Activated naive CD4-positive, alpha-beta T cell treated with anti-CD3 and anti-CD28 coated beads, Interleukin-2, amount 50 U/mL, for 24 hours (primary cell): ENCODE results near the gene LINC00632.
"Not testable (repeated sequence)": the region's sequence is repeated elsewhere in the genome, so short reads cannot be mapped to it uniquely, and the experiment has no call there.

ENCODE experiments used
- H3K27ac Mint-ChIP-seq: one replicate; pipeline ENCODE4 v1.8.0; 2021; ENCODE audit warnings: mild to moderate bottlenecking, mixed read lengths
- H3K27me3 Mint-ChIP-seq: one replicate; pipeline ENCODE4 v1.8.0; 2021; ENCODE audit warnings: mixed read lengths
- H3K36me3 Mint-ChIP-seq: one replicate; pipeline ENCODE4 v1.8.0; 2021; ENCODE audit warnings: mixed read lengths
- H3K4me1 Mint-ChIP-seq: one replicate; pipeline ENCODE4 v1.8.0; 2021; ENCODE audit warnings: mixed read lengths
- H3K4me3 Mint-ChIP-seq: one replicate; pipeline ENCODE4 v1.8.0; 2021; ENCODE audit warnings: mild to moderate bottlenecking, mixed read lengths
- H3K9me3 Mint-ChIP-seq: one replicate; pipeline ENCODE4 v1.8.0; 2021; ENCODE audit warnings: mixed read lengths

LINC00632 gene

GRCh38 chrX:140709421-140709846 is at the start of gene LINC00632:
Gene LINC00632, plus strand, starts transcription at chrX:140709759.
- H3K4me1 Mint-ChIP-seq, result no peaks in the 10 kb centered on the region
- no peak within 1 kb of the TSS for H3K4me3 Mint-ChIP-seq
- no peak within 1 kb of the TSS for H3K27ac Mint-ChIP-seq
- no peaks in the 10 kb centered on the region for H3K9me3 Mint-ChIP-seq
- no peaks in the 10 kb centered on the region for H3K36me3 Mint-ChIP-seq
- H3K27me3 Mint-ChIP-seq, result peaks cover 4% of the 10 kb centered on the region

- H3K27ac Mint-ChIP-seq, result no peak overlapping the region
- H3K4me3 Mint-ChIP-seq, result no peak overlapping the region
- H3K4me1 Mint-ChIP-seq, result no peaks in the 10 kb centered on the region
- H3K27me3 Mint-ChIP-seq, result no peaks in the 10 kb centered on the region
- H3K36me3 Mint-ChIP-seq, result no peaks in the 10 kb centered on the region
- H3K9me3 Mint-ChIP-seq, result no peaks in the 10 kb centered on the region
These were observed 47.9 kb upstream of the LINC00632 start for GRCh38 chrX:140661643-140662042.

GRCh38 chrX:140664939-140665338 is 44.6 kb upstream of the LINC00632 start:
- H3K4me1 Mint-ChIP-seq, result no peaks in the 10 kb centered on the region
- no peak overlapping the region for H3K27ac Mint-ChIP-seq
- no peaks in the 10 kb centered on the region for H3K9me3 Mint-ChIP-seq
- no peak overlapping the region for H3K4me3 Mint-ChIP-seq
- H3K27me3 Mint-ChIP-seq, result no peaks in the 10 kb centered on the region
- no peaks in the 10 kb centered on the region for H3K36me3 Mint-ChIP-seq

GRCh38 chrX:140672840-140673731 is 36.5 kb upstream of the LINC00632 start:
- H3K27me3 Mint-ChIP-seq, result peaks cover 2% of the 10 kb centered on the region

GRCh38 chrX:140687706-140688105 is 21.9 kb upstream of the LINC00632 start:
- no peak overlapping the region for H3K27ac Mint-ChIP-seq
- no peaks in the 10 kb centered on the region for H3K36me3 Mint-ChIP-seq
- H3K27me3 Mint-ChIP-seq, result no peaks in the 10 kb centered on the region
- H3K9me3 Mint-ChIP-seq, result no peaks in the 10 kb centered on the region
- no peak overlapping the region for H3K4me3 Mint-ChIP-seq
- no peaks in the 10 kb centered on the region for H3K4me1 Mint-ChIP-seq

More at GRCh38 chrX:140672840-140673731, 36.5 kb upstream of the LINC00632 start:
- Mint-ChIP-seq H3K9me3 (no peaks in the 10 kb centered on the region), H3K36me3 (no peaks in the 10 kb centered on the region), H3K27ac (no peak overlapping the region), H3K4me3 (no peak overlapping the region), H3K4me1 (no peaks in the 10 kb centered on the region)

DNA sequence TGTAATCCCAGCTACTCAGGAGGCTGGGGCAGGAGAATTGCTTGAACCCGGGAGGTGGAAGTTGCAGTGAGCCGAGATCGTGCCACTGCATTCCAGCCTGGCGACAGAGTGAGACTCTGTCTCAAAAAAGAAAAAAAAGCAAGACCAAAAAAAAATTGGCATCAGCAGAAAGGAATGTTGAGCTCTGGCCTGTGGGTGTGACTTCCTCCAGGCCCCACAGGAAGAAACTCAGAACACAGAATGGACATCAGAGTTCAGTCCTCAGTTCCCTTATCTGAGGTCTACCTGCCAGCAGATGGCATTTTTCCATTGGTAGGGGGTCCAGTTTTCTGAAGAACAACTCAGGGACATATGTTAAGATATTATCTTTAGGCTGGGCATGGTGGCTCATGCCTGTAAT is 18.0 kb upstream of the LINC00632 start:
- not testable (repeated sequence) for H3K4me3 Mint-ChIP-seq, H3K27me3 Mint-ChIP-seq, H3K27ac Mint-ChIP-seq, H3K36me3 Mint-ChIP-seq, H3K9me3 Mint-ChIP-seq, H3K4me1 Mint-ChIP-seq

- Mint-ChIP-seq H3K9me3 (no peaks in the 10 kb centered on the region), H3K36me3 (no peaks in the 10 kb centered on the region), H3K4me1 (no peaks in the 10 kb centered on the region)
These were observed 11.9 kb upstream of the LINC00632 start for GRCh38 chrX:140697618-140698017.

GRCh38 chrX:140701480-140701879 is 8.1 kb upstream of the LINC00632 start:
- Mint-ChIP-seq H3K36me3 (no peaks in the 10 kb centered on the region), H3K27me3 (peaks cover 2% of the 10 kb centered on the region), H3K4me3 (no peak overlapping the region), H3K27ac (no peak overlapping the region), H3K9me3 (no peaks in the 10 kb centered on the region), H3K4me1 (no peaks in the 10 kb centered on the region)

More at GRCh38 chrX:140697618-140698017, 11.9 kb upstream of the LINC00632 start:
- Mint-ChIP-seq H3K4me3 (no peak overlapping the region), H3K27me3 (peaks cover 2% of the 10 kb centered on the region), H3K27ac (no peak overlapping the region)

DNA sequence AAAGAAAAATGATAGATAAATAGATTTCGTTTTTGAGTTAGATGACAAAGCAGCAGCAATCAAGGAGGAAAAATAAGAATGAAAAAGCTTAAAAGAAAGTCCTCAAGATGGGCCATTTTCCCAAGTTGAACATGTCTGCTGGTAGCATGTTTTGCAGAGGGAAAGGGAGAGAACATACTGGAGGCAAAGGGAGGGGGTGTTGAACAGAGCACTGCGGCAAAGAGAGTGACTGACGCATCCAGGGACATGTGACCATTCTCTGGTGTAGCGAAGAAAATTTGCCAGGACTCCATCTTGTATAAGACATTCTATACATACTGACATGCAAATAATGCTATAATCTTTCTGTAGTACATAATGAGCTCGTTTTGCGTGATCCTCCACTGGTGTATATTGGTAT is 1.2 kb downstream of the LINC00632 start:
- H3K27me3 Mint-ChIP-seq, result peaks cover 5% of the 10 kb centered on the region
- H3K4me3 Mint-ChIP-seq, result no peak overlapping the region
- no peaks in the 10 kb centered on the region for H3K36me3 Mint-ChIP-seq
- H3K4me1 Mint-ChIP-seq, result no peaks in the 10 kb centered on the region
- H3K9me3 Mint-ChIP-seq, result no peaks in the 10 kb centered on the region
- no peak overlapping the region for H3K27ac Mint-ChIP-seq

DNA sequence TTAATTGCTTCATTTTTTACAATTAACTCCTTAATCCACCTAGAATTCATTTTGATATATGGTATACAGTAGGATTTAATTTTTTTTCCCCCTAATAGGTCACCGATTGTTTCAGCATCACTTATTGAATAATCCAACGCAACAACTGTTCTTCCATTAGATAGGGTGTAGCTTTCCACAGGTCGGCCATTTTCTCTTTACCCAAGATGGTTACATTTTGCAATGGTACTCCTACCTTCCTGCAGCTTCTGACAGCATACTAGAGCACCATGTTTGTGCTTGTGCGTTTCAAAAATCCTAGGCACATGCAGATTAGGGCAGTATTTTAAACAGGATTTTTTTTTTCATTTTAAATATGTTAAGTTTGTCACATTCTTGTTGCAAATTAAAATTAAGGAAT is 2.3 kb downstream of the LINC00632 start:
- no peaks in the 10 kb centered on the region for H3K36me3 Mint-ChIP-seq
- H3K27me3 Mint-ChIP-seq, result peaks cover 5% of the 10 kb centered on the region
- H3K4me3 Mint-ChIP-seq, result no peak overlapping the region
- H3K27ac Mint-ChIP-seq, result no peak overlapping the region
- H3K9me3 Mint-ChIP-seq, result no peaks in the 10 kb centered on the region
- no peaks in the 10 kb centered on the region for H3K4me1 Mint-ChIP-seq

GRCh38 chrX:140712413-140713173 is 3.0 kb downstream of the LINC00632 start:
- Mint-ChIP-seq H3K36me3 (no peaks in the 10 kb centered on the region), H3K9me3 (no peaks in the 10 kb centered on the region), H3K27ac (no peak overlapping the region), H3K4me3 (no peak overlapping the region), H3K4me1 (no peaks in the 10 kb centered on the region), H3K27me3 (peaks cover 5% of the 10 kb centered on the region)

GRCh38 chrX:140713174-140713539 is 3.6 kb downstream of the LINC00632 start:
- no peaks in the 10 kb centered on the region for H3K9me3 Mint-ChIP-seq
- H3K27ac Mint-ChIP-seq, result no peak overlapping the region
- no peaks in the 10 kb centered on the region for H3K4me1 Mint-ChIP-seq
- H3K4me3 Mint-ChIP-seq, result no peak overlapping the region
- H3K36me3 Mint-ChIP-seq, result no peaks in the 10 kb centered on the region
- H3K27me3 Mint-ChIP-seq, result peaks cover 5% of the 10 kb centered on the region

DNA sequence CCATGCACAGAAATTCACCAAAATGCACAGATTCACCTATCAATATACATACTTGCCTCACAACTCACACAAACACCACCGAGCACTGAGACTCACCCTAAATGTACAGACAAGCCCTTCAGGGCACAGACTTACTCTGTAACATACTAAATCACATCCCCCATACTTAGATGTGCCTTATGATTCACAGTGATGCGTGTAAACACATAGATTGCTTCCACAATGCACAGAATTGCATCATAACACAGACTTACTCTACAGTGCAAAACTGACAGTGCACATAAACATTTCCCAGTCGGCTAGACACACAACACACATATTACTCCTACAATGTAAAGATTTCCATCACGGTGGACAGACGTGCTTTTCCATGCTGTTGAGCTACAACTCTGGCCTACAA is 6.2 kb downstream of the LINC00632 start:
- Mint-ChIP-seq H3K27ac (no peak overlapping the region), H3K4me3 (no peak overlapping the region), H3K36me3 (no peaks in the 10 kb centered on the region), H3K9me3 (no peaks in the 10 kb centered on the region), H3K27me3 (peaks cover 1% of the 10 kb centered on the region), H3K4me1 (no peaks in the 10 kb centered on the region)

DNA sequence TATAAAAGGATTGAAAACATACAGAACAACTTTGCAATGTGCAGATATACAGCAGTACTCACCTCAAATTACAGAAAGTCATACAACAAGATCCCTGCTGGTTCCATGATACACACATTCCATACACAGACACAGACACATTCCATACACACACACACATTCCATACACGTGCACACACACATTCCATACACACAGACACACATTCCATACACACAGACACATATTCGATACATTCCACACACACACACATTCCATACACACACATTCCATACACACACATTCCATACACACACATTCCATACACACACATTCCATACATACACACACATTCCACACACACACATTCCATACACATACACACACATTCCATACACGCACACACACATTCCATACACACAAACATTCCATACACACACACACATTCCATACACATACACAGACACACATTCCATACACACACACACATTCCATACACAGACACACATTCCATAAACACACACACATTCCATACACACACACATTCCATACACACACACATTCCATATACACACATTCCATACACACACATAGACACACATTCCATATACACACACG is 13.7 kb downstream of the LINC00632 start:
- Mint-ChIP-seq H3K36me3 (no peaks in the 10 kb centered on the region), H3K27me3 (no peaks in the 10 kb centered on the region), H3K27ac (no peak overlapping the region), H3K9me3 (no peaks in the 10 kb centered on the region), H3K4me1 (no peaks in the 10 kb centered on the region), H3K4me3 (no peak overlapping the region)

DNA sequence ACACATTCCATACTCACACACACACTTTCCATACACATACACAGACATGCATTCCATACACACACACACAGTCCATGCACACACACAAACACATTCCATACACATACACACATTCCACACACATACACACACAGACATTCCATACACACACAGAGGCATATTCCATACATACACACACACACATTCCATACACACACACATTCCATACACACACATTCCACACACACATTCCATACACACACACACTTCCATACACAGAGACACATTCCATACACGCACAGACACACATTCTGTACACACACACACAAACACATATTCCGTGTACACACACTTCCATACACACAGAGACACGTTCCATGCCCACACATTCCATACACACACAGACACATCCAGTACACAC is 14.8 kb downstream of the LINC00632 start:
- Mint-ChIP-seq H3K4me3 (no peak overlapping the region), H3K27me3 (no peaks in the 10 kb centered on the region), H3K9me3 (no peaks in the 10 kb centered on the region), H3K36me3 (no peaks in the 10 kb centered on the region), H3K27ac (no peak overlapping the region), H3K4me1 (no peaks in the 10 kb centered on the region)

DNA sequence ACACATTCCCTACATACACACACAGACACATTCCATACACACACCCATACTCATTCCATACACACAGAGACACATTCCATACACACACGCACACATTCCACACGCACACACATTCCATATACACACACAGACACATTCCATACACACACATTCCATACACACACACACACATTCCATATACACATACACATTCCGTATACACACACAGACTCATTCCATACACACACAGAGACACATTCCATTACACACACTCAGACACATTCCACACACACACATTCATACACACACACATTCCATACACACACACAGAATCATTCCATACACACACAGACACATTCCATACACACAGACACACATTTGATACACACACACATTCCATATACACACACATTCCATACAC is 15.2 kb downstream of the LINC00632 start:
- H3K36me3 Mint-ChIP-seq, result no peaks in the 10 kb centered on the region
- no peaks in the 10 kb centered on the region for H3K4me1 Mint-ChIP-seq
- H3K4me3 Mint-ChIP-seq, result no peak overlapping the region
- no peak overlapping the region for H3K27ac Mint-ChIP-seq
- no peaks in the 10 kb centered on the region for H3K27me3 Mint-ChIP-seq
- no peaks in the 10 kb centered on the region for H3K9me3 Mint-ChIP-seq
